Measurements from ENCODE around the gene HAPLN2.

- no peak for TF ChIP-seq GTF2F1 (IDR thresholded peaks at IDR 0.05; ENCODE audit: borderline replicate concordance, low read depth, low read length)
- TF ChIP-seq EZH2 (IDR thresholded peaks at IDR 0.05; ENCODE audit: low read depth, low read length, severe bottlenecking) = no peak
- TF ChIP-seq CTBP2 (IDR thresholded peaks at IDR 0.05; ENCODE audit: borderline replicate concordance, insufficient read depth, insufficient read length, low read length) = no peak
- TF ChIP-seq TCF12 (IDR thresholded peaks at IDR 0.05; ENCODE audit: low read depth, low read length) = no peak
- TF ChIP-seq CTCF (IDR thresholded peaks at IDR 0.05; ENCODE audit: control extremely low read depth in 1 of 3, insufficient read depth in 1 of 3, low read depth in 1 of 3, low read length in 3 of 3) = no peak
- no peak for TF ChIP-seq NRF1 (IDR thresholded peaks at IDR 0.05; ENCODE audit: low read depth, low read length)
- TF ChIP-seq RXRA (IDR thresholded peaks at IDR 0.05; ENCODE audit: insufficient read depth, low read depth, low read length) = no peak
- no peak for TF ChIP-seq TEAD4 (IDR thresholded peaks at IDR 0.05; ENCODE audit: low read depth, low read length)
Observed at GRCh38 chr1:156598731-156599432, 20.3 kb upstream of the HAPLN2 start.

All from H1 (cell line).